ENCODE results near the gene CCL19. TPM values are rescaled to one million over a fixed set of nuclear protein-coding genes. Genes with fewer than 3 reads are reported as not detected.

CCL19 gene
- total RNA-seq, 4 donors from 2014 or later: 3.6 TPM; not detected in 3

GRCh38 chr9:34671307-34671706 lies 19.8 kb downstream of the CCL19 start:
- TF ChIP-seq, protein P1, sequence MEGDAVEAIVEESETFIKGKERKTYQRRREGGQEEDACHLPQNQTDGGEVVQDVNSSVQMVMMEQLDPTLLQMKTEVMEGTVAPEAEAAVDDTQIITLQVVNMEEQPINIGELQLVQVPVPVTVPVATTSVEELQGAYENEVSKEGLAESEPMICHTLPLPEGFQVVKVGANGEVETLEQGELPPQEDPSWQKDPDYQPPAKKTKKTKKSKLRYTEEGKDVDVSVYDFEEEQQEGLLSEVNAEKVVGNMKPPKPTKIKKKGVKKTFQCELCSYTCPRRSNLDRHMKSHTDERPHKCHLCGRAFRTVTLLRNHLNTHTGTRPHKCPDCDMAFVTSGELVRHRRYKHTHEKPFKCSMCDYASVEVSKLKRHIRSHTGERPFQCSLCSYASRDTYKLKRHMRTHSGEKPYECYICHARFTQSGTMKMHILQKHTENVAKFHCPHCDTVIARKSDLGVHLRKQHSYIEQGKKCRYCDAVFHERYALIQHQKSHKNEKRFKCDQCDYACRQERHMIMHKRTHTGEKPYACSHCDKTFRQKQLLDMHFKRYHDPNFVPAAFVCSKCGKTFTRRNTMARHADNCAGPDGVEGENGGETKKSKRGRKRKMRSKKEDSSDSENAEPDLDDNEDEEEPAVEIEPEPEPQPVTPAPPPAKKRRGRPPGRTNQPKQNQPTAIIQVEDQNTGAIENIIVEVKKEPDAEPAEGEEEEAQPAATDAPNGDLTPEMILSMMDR (IDR thresholded peaks at IDR 0.05): no peak
- TF ChIP-seq POLR2A (IDR thresholded peaks at IDR 0.05): no peak
- intact Hi-C loops (cut with DNase I; ENCODE audit: low total_unique reads): no loop called here
- DNase-seq (ENCODE audit: low spot score in 2 of 2): no peak
- WGBS, 2 donors: 81 to 90% methylated on average over 1 of the region's 1 CpG
- no peak overlapping the region for H3K4me3 ChIP-seq (ENCODE audit: low read depth, poor library complexity, severe bottlenecking)

DNA sequence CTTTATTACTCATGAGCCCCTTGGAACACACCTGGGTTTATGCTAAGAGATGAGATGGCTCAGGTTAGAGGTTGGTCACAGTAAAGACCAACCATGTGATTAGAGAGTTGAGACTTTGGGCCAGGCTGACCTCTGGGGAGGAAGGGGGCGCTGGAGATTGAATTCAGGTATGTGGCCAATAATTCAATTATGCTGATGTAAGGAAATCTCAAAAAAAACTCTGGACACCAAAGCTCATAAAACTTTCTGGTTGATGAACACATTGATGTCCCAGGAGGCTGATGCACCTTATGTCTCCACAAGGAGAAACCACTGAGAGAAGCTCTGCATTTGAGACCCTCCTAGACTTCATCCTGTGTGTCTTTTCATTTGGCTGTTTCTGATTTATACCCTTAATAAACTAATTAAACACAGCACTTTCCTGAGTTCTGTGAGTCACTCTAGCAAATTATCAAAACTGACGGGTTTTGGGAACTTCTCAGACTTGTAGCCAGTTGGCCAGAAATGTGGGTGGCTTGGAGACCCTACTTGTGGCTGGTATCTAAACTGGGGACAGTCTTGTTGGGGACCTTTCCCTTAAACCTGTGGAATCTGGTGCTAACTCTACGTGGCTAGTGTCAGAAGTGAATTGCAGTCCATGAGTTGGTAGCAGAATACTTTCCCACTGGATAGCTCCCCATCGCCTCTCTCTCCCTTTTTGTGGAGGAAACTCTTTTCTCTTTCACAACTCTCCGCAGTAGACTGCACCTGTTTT lies 21.1 kb downstream of the CCL19 start:
- intact Hi-C loops (cut with DNase I; ENCODE audit: low total_unique reads): no loop called here

GRCh38 chr9:34665381-34666250 lies 25.5 kb downstream of the CCL19 start:
- peak; percentile 95 to 99 for DNase-seq (ENCODE audit: low spot score in 2 of 2)
- peak overlapping the region; percentile 56 for H3K4me3 ChIP-seq (ENCODE audit: low read depth, poor library complexity, severe bottlenecking)
- TF ChIP-seq POLR2A (IDR thresholded peaks at IDR 0.05): peak in 1 of 2 donors; percentile 82
- TF ChIP-seq, protein P1 (IDR thresholded peaks at IDR 0.05): no peak
- 1 to 2% methylated on average over 49 to 50 of the region's 55 CpGs for WGBS, 2 donors
- intact Hi-C loops (cut with DNase I; ENCODE audit: low total_unique reads): no loop called here

More for the DNA sequence above, 21.1 kb downstream of the CCL19 start:
- 87 to 93% methylated on average over 5 of the region's 5 CpGs for WGBS, 2 donors
- no peak for DNase-seq (ENCODE audit: low spot score in 2 of 2)
- TF ChIP-seq POLR2A (IDR thresholded peaks at IDR 0.05): no peak
- TF ChIP-seq, protein P1 (IDR thresholded peaks at IDR 0.05): no peak
- no peak overlapping the region for H3K4me3 ChIP-seq (ENCODE audit: low read depth, poor library complexity, severe bottlenecking)

- H3K4me3 ChIP-seq (ENCODE audit: low read depth, poor library complexity, severe bottlenecking): peak overlapping the region; percentile 24
- intact Hi-C loops (cut with DNase I; ENCODE audit: low total_unique reads): no loop called here
- WGBS, 2 donors: 0% methylated on average over 8 to 10 of the region's 26 CpGs
- TF ChIP-seq, protein P1 (IDR thresholded peaks at IDR 0.05): no peak
- no peak for DNase-seq (ENCODE audit: low spot score in 2 of 2)
Observed at GRCh38 chr9:34665067-34665380, 26.1 kb downstream of the CCL19 start.

GRCh38 chr9:34664281-34665066 lies 26.6 kb downstream of the CCL19 start:
- 5 to 6% methylated on average over 18 of the region's 18 CpGs for WGBS, 2 donors
- peak overlapping the region; percentile 24 for H3K4me3 ChIP-seq (ENCODE audit: low read depth, poor library complexity, severe bottlenecking)
- TF ChIP-seq, protein P1 (IDR thresholded peaks at IDR 0.05): peak in 1 of 3 donors; percentile 23
- no peak for TF ChIP-seq POLR2A (IDR thresholded peaks at IDR 0.05)
- intact Hi-C loops (cut with DNase I; ENCODE audit: low total_unique reads): no loop called here
- peak; percentile 87 to 96 for DNase-seq (ENCODE audit: low spot score in 2 of 2)

All from lower leg skin (tissue), 4 donors.